WTC11 (cell line): ENCODE data around the gene HOMER1. TPM values are rescaled to one million over a fixed set of nuclear protein-coding genes. Genes with fewer than 3 reads are reported as not detected.
A peak's percentile ranks its signal among the peaks of the same experiment; 100 is the strongest.
"Not testable (repeated sequence)": the region's sequence is repeated elsewhere in the genome, so short reads cannot be mapped to it uniquely, and the experiment has no call there.

Experiments
- ATAC-seq: fragments of 200-7000 bp; cut with Tn5 transposase; 2 replicates; pipeline ENCODE4 v1.10.0; 2021; ENCODE audit warnings: mild to moderate bottlenecking, moderate library complexity
- CTCF ChIA-PET: fragments of 300-600 bp; sonication (Branson Sonifier 250); formaldehyde crosslinking; loops from one replicate; lab custom pipeline; 2021; ENCODE audit warnings: antibody characterized with exemption; lab: Charles Lee
- POLR2A ChIA-PET: fragments of 350-600 bp; sonication (Branson Sonifier 250); formaldehyde crosslinking; loops from one replicate; lab custom pipeline; 2021; ENCODE audit warnings: antibody characterized with exemption; lab: Charles Lee
- DNase-seq: peaks from one replicate; pipeline ENCODE4 v3.0.0; 2021; ENCODE audit warnings: low spot score
- H3K27ac Mint-ChIP-seq: 2 replicates; pipeline ENCODE4 v1.8.0; 2021; ENCODE audit warnings: mixed read lengths
- H3K27me3 Mint-ChIP-seq: 2 replicates; pipeline ENCODE4 v1.8.0; 2021; ENCODE audit warnings: low read depth, mild to moderate bottlenecking, moderate library complexity, mixed read lengths
- H3K36me3 Mint-ChIP-seq: 2 replicates; pipeline ENCODE4 v1.8.0; 2021; ENCODE audit warnings: mixed read lengths
- H3K4me1 Mint-ChIP-seq: 2 replicates; pipeline ENCODE4 v1.8.0; 2022; ENCODE audit warnings: mixed read lengths
- H3K4me3 Mint-ChIP-seq: 2 replicates; pipeline ENCODE4 v1.8.0; 2021; ENCODE audit warnings: mild to moderate bottlenecking, moderate library complexity, mixed read lengths
- H3K9me3 Mint-ChIP-seq: 2 replicates; pipeline ENCODE4 v1.8.0; 2021; ENCODE audit warnings: mixed read lengths
- ATF1 ChIP-seq: sonication (generic); formaldehyde crosslinking; IDR thresholded peaks from 2 replicates; pipeline ENCODE4 v1.8.1; 2023; ENCODE audit warnings: mild to moderate bottlenecking, moderate library complexity, missing genetic modification reagents
- CREM ChIP-seq: sonication (generic); formaldehyde crosslinking; IDR thresholded peaks from 2 replicates; pipeline ENCODE4 v1.8.1; 2022; ENCODE audit warnings: mild to moderate bottlenecking, missing genetic modification reagents, moderate library complexity
- FOXJ3 ChIP-seq: sonication (generic); formaldehyde crosslinking; IDR thresholded peaks from 2 replicates; pipeline ENCODE4 v1.9.0; 2021; ENCODE audit warnings: missing genetic modification reagents, mild to moderate bottlenecking, borderline replicate concordance
- GABPB1 ChIP-seq: sonication (generic); formaldehyde crosslinking; IDR thresholded peaks from 2 replicates; pipeline ENCODE4 v1.8.1; 2023; ENCODE audit warnings: mild to moderate bottlenecking, missing genetic modification reagents
- JUN ChIP-seq: sonication (generic); formaldehyde crosslinking; IDR thresholded peaks from 2 replicates; pipeline ENCODE4 v1.8.0; 2023; ENCODE audit warnings: mild to moderate bottlenecking, missing genetic modification reagents
- NFYB ChIP-seq: sonication (generic); formaldehyde crosslinking; conservative IDR thresholded peaks from 2 replicates; pipeline ENCODE4 v1.8.0; 2022; ENCODE audit warnings: low read depth, missing genetic modification reagents
- NR3C1 ChIP-seq: sonication (generic); formaldehyde crosslinking; conservative IDR thresholded peaks from 2 replicates; pipeline ENCODE4 v1.8.1; 2023; ENCODE audit warnings: low read depth, mild to moderate bottlenecking, missing genetic modification reagents
- PRRX2 ChIP-seq: fragments of 250-450 bp; sonication (Bioruptor Pico); IDR thresholded peaks from 2 replicates; pipeline ENCODE4 v1.8.0; 2021; ENCODE audit warnings: mild to moderate bottlenecking
- TEAD1 ChIP-seq: sonication (generic); formaldehyde crosslinking; IDR thresholded peaks from 2 replicates; pipeline ENCODE4 v1.8.0; 2022; ENCODE audit warnings: mild to moderate bottlenecking, missing genetic modification reagents
- TP53 ChIP-seq: sonication (generic); formaldehyde crosslinking; IDR thresholded peaks from 2 replicates; pipeline ENCODE4 v1.8.1; 2023; ENCODE audit warnings: mild to moderate bottlenecking, missing genetic modification reagents
- ZNF138 ChIP-seq: sonication (generic); formaldehyde crosslinking; conservative IDR thresholded peaks from 2 replicates; pipeline ENCODE4 v1.8.1; 2022; ENCODE audit warnings: mild to moderate bottlenecking, moderate library complexity, missing genetic modification reagents
- ZNF232 ChIP-seq: sonication (generic); formaldehyde crosslinking; IDR thresholded peaks from 2 replicates; pipeline ENCODE4 v1.8.0; 2022; ENCODE audit warnings: mild to moderate bottlenecking, missing genetic modification reagents
- ZNF263 ChIP-seq: sonication (generic); formaldehyde crosslinking; IDR thresholded peaks from 2 replicates; pipeline ENCODE4 v1.8.1; 2022; ENCODE audit warnings: low read depth, mild to moderate bottlenecking, moderate library complexity, missing genetic modification reagents
- ZNF317 ChIP-seq: sonication (generic); formaldehyde crosslinking; IDR thresholded peaks from 2 replicates; pipeline ENCODE4 v1.8.1; 2023; ENCODE audit warnings: low read depth, mild to moderate bottlenecking, moderate library complexity, missing genetic modification reagents, borderline replicate concordance
- ZNF416 ChIP-seq: fragments of 250-450 bp; sonication (Bioruptor Pico); IDR thresholded peaks from 2 replicates; pipeline ENCODE4 v1.9.0; 2021; ENCODE audit warnings: mild to moderate bottlenecking, inconsistent platforms
- total RNA-seq: library from RNA; stranded (reverse); gene quantifications from 3 replicates; pipeline ENCODE4 v1.2.3, GENCODE V29; 2021
- TF ChIP-seq, protein P1 (sequence below): fragments of 250-450 bp; sonication (Bioruptor Pico); IDR thresholded peaks from 2 replicates; pipeline ENCODE4 v1.9.0; 2021; ENCODE audit warnings: moderate library complexity, mild to moderate bottlenecking, inconsistent platforms, borderline replicate concordance
- TF ChIP-seq, protein P2 (sequence below): sonication (generic); formaldehyde crosslinking; IDR thresholded peaks from 2 replicates; pipeline ENCODE4 v1.8.1; 2023; ENCODE audit warnings: mild to moderate bottlenecking, missing genetic modification reagents, moderate library complexity
- TF ChIP-seq, protein P3 (sequence below): fragments of 250-450 bp; sonication (Bioruptor Pico); IDR thresholded peaks from 2 replicates; pipeline ENCODE4 v1.9.0; 2021; ENCODE audit warnings: mild to moderate bottlenecking
- TF ChIP-seq, protein P4 (sequence below): sonication (generic); formaldehyde crosslinking; IDR thresholded peaks from 2 replicates; pipeline ENCODE4 v1.8.1; 2023; ENCODE audit warnings: mild to moderate bottlenecking, missing genetic modification reagents, moderate library complexity
- TF ChIP-seq, protein P5 (sequence below): sonication (generic); formaldehyde crosslinking; IDR thresholded peaks from 2 replicates; pipeline ENCODE4 v1.8.0; 2022; ENCODE audit warnings: mild to moderate bottlenecking, missing genetic modification reagents
- TF ChIP-seq, protein P6 (sequence below): sonication (generic); formaldehyde crosslinking; IDR thresholded peaks from 2 replicates; pipeline ENCODE4 v1.8.0; 2023; ENCODE audit warnings: missing genetic modification reagents
- TF ChIP-seq, protein P7 (sequence below): fragments of 200-600 bp; IDR thresholded peaks from 2 replicates; pipeline ENCODE4 v1.8.0; 2022; ENCODE audit warnings: antibody characterized with exemption

HOMER1 gene
- total RNA-seq, 1 experiment from 2014 or later: 37.6 TPM

DNA sequence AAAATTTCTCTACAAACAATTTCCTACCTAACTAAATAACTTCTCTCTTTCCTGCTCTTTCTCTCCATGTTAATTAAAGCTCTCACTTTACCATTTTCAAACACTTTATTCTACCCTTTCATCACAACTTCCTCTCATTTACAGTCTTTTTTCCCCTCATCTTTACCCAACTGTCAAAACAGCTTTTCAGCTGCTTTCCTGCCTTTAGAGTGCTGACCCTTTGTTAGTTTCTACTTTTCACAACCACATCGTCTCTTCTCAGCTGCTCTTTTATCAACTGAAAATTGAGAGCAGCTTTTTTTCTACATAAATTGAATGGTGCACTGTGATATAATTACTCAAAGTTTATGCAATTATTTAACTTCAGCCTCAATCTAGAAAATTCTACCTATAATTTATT lies 3.1 kb upstream of the HOMER1 start:
- no peaks in the 10 kb centered on the region for H3K9me3 Mint-ChIP-seq
- ATAC-seq: no peak
- CTCF ChIA-PET: no interaction called here
- TF ChIP-seq, protein P1, sequence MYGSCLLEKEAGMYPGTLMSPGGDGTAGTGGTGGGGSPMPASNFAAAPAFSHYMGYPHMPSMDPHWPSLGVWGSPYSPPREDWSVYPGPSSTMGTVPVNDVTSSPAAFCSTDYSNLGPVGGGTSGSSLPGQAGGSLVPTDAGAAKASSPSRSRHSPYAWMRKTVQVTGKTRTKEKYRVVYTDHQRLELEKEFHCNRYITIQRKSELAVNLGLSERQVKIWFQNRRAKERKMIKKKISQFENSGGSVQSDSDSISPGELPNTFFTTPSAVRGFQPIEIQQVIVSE (CRISPR knock-in tag): no peak
- TF ChIP-seq TEAD1 (CRISPR knock-in tag) (no peak), ATF1 (CRISPR knock-in tag) (no peak), ZNF232 (CRISPR knock-in tag) (no peak), NFYB (CRISPR knock-in tag) (no peak), ZNF416 (no peak), GABPB1 (no peak), TP53 (CRISPR knock-in tag) (no peak), JUN (CRISPR knock-in tag) (no peak), CREM (CRISPR knock-in tag) (no peak), FOXJ3 (CRISPR knock-in tag) (no peak), ZNF138 (CRISPR knock-in tag) (no peak)
- TF ChIP-seq, protein P2, sequence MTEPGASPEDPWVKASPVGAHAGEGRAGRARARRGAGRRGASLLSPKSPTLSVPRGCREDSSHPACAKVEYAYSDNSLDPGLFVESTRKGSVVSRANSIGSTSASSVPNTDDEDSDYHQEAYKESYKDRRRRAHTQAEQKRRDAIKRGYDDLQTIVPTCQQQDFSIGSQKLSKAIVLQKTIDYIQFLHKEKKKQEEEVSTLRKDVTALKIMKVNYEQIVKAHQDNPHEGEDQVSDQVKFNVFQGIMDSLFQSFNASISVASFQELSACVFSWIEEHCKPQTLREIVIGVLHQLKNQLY (CRISPR knock-in tag): no peak
- TF ChIP-seq, protein P3, sequence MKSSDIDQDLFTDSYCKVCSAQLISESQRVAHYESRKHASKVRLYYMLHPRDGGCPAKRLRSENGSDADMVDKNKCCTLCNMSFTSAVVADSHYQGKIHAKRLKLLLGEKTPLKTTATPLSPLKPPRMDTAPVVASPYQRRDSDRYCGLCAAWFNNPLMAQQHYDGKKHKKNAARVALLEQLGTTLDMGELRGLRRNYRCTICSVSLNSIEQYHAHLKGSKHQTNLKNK (CRISPR knock-in tag): no peak
- TF ChIP-seq, all 79 proteins: peak for 0
- Mint-ChIP-seq H3K4me1 (peaks cover 22% of the 10 kb centered on the region), H3K27ac (peak overlapping the region; percentile 12), H3K27me3 (no peaks in the 10 kb centered on the region), H3K36me3 (no peaks in the 10 kb centered on the region), H3K4me3 (no peak overlapping the region)
- POLR2A ChIA-PET: interaction anchor here (0.6 kb wide), 1 partner anchor 15 kb away, joined by 4 read pairs; no protein-coding TSS in a partner anchor
- no peak for DNase-seq

DNA sequence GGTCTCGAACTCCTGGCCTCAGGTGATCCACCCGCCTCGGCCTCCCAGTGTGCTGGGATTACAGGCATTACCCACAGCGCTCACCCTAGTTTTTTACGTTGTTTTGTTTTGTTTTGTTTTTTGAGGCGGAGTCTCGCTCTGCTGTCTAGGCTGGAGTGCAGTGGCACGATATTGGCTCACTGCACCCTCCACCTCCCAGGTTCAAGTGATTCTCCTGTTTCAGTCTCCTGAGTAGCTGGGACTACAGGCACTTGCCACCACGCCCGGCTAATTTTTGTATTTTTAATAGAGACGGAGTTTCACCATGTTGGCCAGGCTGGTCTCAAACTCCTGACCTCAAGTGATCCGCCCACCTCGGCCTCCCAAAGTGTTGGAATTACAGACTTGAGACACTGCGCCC lies 2.4 kb upstream of the HOMER1 start:
- POLR2A ChIA-PET, H3K27me3 Mint-ChIP-seq, ATAC-seq, DNase-seq, CTCF ChIA-PET, H3K9me3 Mint-ChIP-seq, H3K36me3 Mint-ChIP-seq, H3K4me3 Mint-ChIP-seq, H3K27ac Mint-ChIP-seq: not testable (repeated sequence)
- H3K4me1 Mint-ChIP-seq: peaks cover 29% of the 10 kb centered on the region

DNA sequence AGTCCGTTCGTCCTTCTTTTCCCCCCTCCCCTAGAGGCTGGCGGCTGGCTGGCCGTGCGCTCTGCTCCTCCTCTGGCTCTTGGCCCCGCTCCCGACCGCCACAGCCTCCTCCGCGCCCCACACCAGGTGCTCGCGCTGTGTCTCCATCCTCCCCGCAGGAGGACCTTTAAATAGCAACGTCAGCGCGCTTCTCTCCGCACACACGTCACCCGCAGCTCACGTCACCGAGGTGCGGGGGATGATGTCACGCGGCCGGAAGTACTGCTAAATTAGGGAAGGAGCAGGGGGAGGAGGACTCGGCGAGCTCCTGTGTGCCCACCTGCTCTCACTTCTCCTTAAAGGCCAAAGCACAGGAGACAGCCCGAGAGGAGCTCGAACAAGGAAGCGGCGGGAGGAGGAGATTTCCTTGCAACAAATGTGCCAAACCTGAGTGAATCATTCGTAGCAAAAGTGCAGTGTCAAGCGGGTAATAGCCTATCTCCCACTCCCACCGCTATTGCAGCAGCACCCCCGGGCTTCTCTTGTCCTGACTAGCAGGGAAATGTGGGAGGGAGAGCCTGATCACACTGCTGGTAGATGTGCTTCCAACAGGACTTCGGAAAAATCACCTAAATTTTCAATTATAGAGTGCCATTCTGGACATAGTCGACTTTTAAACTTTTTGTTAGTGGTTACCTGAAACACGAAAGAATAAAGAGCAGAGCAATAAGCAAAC lies 614 bp upstream of the HOMER1 start:
- CTCF ChIA-PET: interaction anchor here (1.6 kb wide), 1 partner anchor 382 kb away, joined by 4 read pairs; no protein-coding TSS in a partner anchor
- H3K27me3 Mint-ChIP-seq: no peaks in the 10 kb centered on the region
- peak overlapping the region; percentile 89 for H3K4me3 Mint-ChIP-seq
- no peaks in the 10 kb centered on the region for H3K36me3 Mint-ChIP-seq
- POLR2A ChIA-PET: interaction anchor here (0.7 to 1.5 kb wide), 4 partner anchors 27 to 314 kb away, joined by 3 to 5 read pairs (median 4); partner anchors contain the start of gene CMYA5
- peak; percentile 68 for ATAC-seq
- peak overlapping the region; percentile 98 for H3K27ac Mint-ChIP-seq
- peaks cover 47% of the 10 kb centered on the region for H3K4me1 Mint-ChIP-seq
- peak; percentile 88 for DNase-seq
- H3K9me3 Mint-ChIP-seq: no peaks in the 10 kb centered on the region
- TF ChIP-seq, protein P4, sequence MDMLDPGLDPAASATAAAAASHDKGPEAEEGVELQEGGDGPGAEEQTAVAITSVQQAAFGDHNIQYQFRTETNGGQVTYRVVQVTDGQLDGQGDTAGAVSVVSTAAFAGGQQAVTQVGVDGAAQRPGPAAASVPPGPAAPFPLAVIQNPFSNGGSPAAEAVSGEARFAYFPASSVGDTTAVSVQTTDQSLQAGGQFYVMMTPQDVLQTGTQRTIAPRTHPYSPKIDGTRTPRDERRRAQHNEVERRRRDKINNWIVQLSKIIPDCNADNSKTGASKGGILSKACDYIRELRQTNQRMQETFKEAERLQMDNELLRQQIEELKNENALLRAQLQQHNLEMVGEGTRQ (CRISPR knock-in tag): peak; percentile 82
- TF ChIP-seq GABPB1: peak; percentile 76
- TF ChIP-seq, protein P1 (CRISPR knock-in tag): no peak
- TF ChIP-seq ZNF317: no peak
- TF ChIP-seq, protein P5, sequence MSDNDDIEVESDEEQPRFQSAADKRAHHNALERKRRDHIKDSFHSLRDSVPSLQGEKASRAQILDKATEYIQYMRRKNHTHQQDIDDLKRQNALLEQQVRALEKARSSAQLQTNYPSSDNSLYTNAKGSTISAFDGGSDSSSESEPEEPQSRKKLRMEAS (CRISPR knock-in tag): peak; percentile 78; the same call in 1 of the 2 replicates
- TF ChIP-seq, protein P6, sequence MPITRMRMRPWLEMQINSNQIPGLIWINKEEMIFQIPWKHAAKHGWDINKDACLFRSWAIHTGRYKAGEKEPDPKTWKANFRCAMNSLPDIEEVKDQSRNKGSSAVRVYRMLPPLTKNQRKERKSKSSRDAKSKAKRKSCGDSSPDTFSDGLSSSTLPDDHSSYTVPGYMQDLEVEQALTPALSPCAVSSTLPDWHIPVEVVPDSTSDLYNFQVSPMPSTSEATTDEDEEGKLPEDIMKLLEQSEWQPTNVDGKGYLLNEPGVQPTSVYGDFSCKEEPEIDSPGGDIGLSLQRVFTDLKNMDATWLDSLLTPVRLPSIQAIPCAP: peak; percentile 77; the same call in 1 of the 2 replicates
- TF ChIP-seq CREM (CRISPR knock-in tag): peak; percentile 98
- TF ChIP-seq NR3C1: no peak
- TF ChIP-seq NFYB (CRISPR knock-in tag): peak; percentile 5; the same call in 1 of the 2 replicates
- TF ChIP-seq, protein P7, sequence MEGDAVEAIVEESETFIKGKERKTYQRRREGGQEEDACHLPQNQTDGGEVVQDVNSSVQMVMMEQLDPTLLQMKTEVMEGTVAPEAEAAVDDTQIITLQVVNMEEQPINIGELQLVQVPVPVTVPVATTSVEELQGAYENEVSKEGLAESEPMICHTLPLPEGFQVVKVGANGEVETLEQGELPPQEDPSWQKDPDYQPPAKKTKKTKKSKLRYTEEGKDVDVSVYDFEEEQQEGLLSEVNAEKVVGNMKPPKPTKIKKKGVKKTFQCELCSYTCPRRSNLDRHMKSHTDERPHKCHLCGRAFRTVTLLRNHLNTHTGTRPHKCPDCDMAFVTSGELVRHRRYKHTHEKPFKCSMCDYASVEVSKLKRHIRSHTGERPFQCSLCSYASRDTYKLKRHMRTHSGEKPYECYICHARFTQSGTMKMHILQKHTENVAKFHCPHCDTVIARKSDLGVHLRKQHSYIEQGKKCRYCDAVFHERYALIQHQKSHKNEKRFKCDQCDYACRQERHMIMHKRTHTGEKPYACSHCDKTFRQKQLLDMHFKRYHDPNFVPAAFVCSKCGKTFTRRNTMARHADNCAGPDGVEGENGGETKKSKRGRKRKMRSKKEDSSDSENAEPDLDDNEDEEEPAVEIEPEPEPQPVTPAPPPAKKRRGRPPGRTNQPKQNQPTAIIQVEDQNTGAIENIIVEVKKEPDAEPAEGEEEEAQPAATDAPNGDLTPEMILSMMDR: no peak
- TF ChIP-seq, protein P3 (CRISPR knock-in tag): peak; percentile 47; the same call in 1 of the 2 replicates
- no peak for TF ChIP-seq ATF1 (CRISPR knock-in tag)
- TF ChIP-seq ZNF263 (CRISPR knock-in tag): peak; percentile 98
- 0 out of 2 replicates have a peak, but pooled peaks have one; percentile 76 for TF ChIP-seq PRRX2 (CRISPR knock-in tag)
